Lower leg skin (tissue), 4 donors: ENCODE results near the gene IGSF10. TPM values are rescaled to one million over a fixed set of nuclear protein-coding genes. Genes with fewer than 3 reads are reported as not detected.

ENCODE experiments used
- DNase-seq, 2 donors: peaks; one replicate each; pipeline ENCODE4 v3.0.0-alpha.2; 2019; ENCODE audit warnings: low spot score in 2 of 2
- H3K4me3 ChIP-seq: fragments of 200-600 bp; sonication (generic); 2 replicates; pipeline ENCODE4 v1.5.1; 2017; ENCODE audit warnings: mild to moderate bottlenecking, low read depth; ENCODE audit not compliant: poor library complexity, severe bottlenecking
- CTCF ChIP-seq, 3 donors: fragments of 450-650 bp; IDR thresholded peaks; one replicate each; pipeline ENCODE4 v1.5.1; 2016; ENCODE audit warnings: antibody characterized with exemption in 3 of 3, mild to moderate bottlenecking in 3 of 3, moderate library complexity in 2 of 3
- POLR2A ChIP-seq, 2 donors: fragments of 450-650 bp; IDR thresholded peaks; one replicate each; pipeline ENCODE4 v1.6.1; 2016 to 2017; ENCODE audit warnings: antibody characterized with exemption in 2 of 2, mild to moderate bottlenecking in 1 of 2, moderate library complexity in 1 of 2
- WGBS, 2 donors: methylation state at CpG; one replicate each; pipeline ENCODE4 v1.1.5; 2018; 5-methylcytosine and 5-hydroxymethylcytosine counted together
- intact Hi-C: fragments of 100-400 bp; cut with DNase I; formaldehyde crosslinking; loops from one replicate; pipeline ENCODE4 v1.15.0; 2023; ENCODE audit warnings: low total_unique reads
- total RNA-seq, 4 donors: library from RNA; depleted of rRNA; stranded (reverse); fragments of >200 nt; gene quantifications; one replicate each; pipeline ENCODE4 v1.1.0, GENCODE V29; 2016

Gene IGSF10
- total RNA-seq, 4 donors from 2014 or later: 0.67 to 3.3 (median 2.1) TPM

GRCh38 chr3:151432616-151433372 is 28.1 kb downstream of the IGSF10 start:
- intact Hi-C loops: no loop called here
- DNase-seq: no peak
- WGBS, 2 donors: 79 to 85% methylated on average over 7 of the region's 7 CpGs
- H3K4me3 ChIP-seq: no peak overlapping the region
- TF ChIP-seq CTCF (IDR thresholded peaks at IDR 0.05): no peak
- no peak for TF ChIP-seq POLR2A (IDR thresholded peaks at IDR 0.05)

- TF ChIP-seq POLR2A (IDR thresholded peaks at IDR 0.05) (no peak), CTCF (IDR thresholded peaks at IDR 0.05) (no peak)
- DNase-seq: no peak
- no peak overlapping the region for H3K4me3 ChIP-seq
- intact Hi-C loops: no loop called here
- 82 to 86% methylated on average over 3 of the region's 3 CpGs for WGBS, 2 donors
Observed at GRCh38 chr3:151431940-151432339, 28.9 kb downstream of the IGSF10 start.

GRCh38 chr3:151430821-151431484 is 29.9 kb downstream of the IGSF10 start:
- no peak overlapping the region for H3K4me3 ChIP-seq
- intact Hi-C loops: no loop called here
- 70 to 77% methylated on average over 5 of the region's 5 CpGs for WGBS, 2 donors
- DNase-seq: peak in 1 of 2 donors; percentile 55
- TF ChIP-seq CTCF (IDR thresholded peaks at IDR 0.05): no peak
- no peak for TF ChIP-seq POLR2A (IDR thresholded peaks at IDR 0.05)

- 84 to 95% methylated on average over 2 of the region's 2 CpGs for WGBS, 2 donors
- intact Hi-C loops: no loop called here
- no peak overlapping the region for H3K4me3 ChIP-seq
- DNase-seq: no peak
- TF ChIP-seq CTCF (IDR thresholded peaks at IDR 0.05) (no peak), POLR2A (IDR thresholded peaks at IDR 0.05) (no peak)
Observed at GRCh38 chr3:151428386-151428785, 32.5 kb downstream of the IGSF10 start.

- no peak for DNase-seq
- H3K4me3 ChIP-seq: no peak overlapping the region
- no peak for TF ChIP-seq CTCF (IDR thresholded peaks at IDR 0.05)
- TF ChIP-seq POLR2A (IDR thresholded peaks at IDR 0.05): no peak
- intact Hi-C loops: no loop called here
Observed at GRCh38 chr3:151426341-151426657, 34.6 kb downstream of the IGSF10 start.
